ENCODE results near the gene ACTR3. TPM values are rescaled to one million over a fixed set of nuclear protein-coding genes. Genes with fewer than 3 reads are reported as not detected.

The ACTR3 gene
- polyA plus RNA-seq, 3 donors, result 163 to 179 (median 168) TPM

- DNase-seq, result no peak
Measured at GRCh38 chr2:113961000-113961399, 71.1 kb downstream of the ACTR3 start.

- no peak for DNase-seq
Measured at GRCh38 chr2:113962692-113963480, 73.0 kb downstream of the ACTR3 start.

DNA sequence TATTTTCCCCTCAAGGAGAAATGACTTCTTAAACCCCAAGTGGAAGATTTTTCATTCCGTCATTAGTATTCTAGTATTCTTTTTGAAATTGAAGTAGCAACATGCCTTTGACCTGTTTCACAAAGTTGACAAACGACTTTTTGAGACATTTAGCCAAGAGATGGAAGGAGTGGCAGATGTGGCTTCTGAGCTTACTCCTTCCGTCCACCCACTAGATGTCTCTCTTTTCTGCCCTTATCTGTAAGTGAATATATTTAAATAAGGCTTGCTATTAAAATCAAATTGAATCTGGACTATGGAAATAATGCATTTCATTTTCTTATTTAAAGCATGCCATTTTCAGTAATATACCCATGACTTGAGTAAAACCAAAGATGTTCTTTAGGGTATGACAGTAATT is 74.1 kb downstream of the ACTR3 start:
- DNase-seq, result no peak

GRCh38 chr2:113964436-113964835 is 74.5 kb downstream of the ACTR3 start:
- DNase-seq, result no peak

- DNase-seq, result no peak
Measured at GRCh38 chr2:113965228-113965627, 75.3 kb downstream of the ACTR3 start.

- no peak for DNase-seq
Measured at GRCh38 chr2:113965644-113966043, 75.8 kb downstream of the ACTR3 start.

DNA sequence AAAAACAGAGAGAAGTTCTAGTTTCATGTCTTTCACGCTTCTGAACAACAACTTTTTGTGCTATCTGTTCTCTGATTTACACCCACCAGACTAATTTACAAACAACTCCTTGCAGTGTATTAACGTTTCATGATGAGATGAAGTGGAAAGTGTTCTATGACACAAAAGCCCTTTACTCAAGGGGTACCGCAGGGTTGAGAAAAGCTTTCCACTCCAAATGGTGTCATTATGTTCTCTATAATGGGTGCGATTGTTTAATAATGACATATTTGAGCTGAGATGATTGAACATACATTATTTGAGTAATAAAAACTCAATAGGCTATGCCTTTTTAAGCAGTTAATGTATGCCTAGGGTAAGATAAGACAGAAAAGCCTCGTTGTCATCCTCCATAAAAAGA is 76.3 kb downstream of the ACTR3 start:
- DNase-seq, result no peak

DNA sequence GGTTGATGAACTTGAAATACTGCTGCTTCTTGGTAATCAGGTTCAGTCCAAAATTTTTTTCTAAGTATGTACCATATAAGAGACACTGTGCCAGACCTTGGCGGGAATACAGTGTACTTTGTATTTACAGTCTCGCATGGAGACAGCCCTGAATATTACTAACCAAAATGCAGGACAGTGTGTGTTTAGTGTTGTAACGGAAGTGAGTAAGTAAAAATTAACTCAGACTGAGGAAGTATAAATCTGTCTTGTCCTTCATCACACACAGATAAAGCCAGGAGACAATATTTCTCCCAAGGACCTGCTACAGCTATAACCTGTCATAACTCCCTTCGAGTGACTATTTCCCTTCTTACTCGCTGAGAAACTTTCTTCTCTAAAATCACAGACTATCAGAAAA is 76.9 kb downstream of the ACTR3 start:
- no peak for DNase-seq

DNA sequence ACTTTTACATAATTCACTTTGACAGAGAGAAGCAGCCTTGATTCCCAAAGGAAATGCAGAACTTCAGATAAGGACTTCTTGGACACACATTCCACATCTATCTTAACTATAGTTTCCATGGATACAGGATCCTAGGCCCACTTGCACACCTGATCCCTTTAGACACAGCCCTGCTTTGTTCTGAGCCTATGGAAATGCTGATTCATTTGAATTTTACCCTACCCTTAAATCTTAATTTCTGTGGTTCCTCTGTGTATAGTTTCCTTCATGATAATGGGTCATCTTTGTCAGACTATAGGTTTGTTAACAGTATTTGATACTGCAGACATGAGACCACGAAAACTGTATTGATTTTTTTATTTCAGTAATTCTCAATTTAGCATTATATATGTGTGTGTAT is 77.4 kb downstream of the ACTR3 start:
- DNase-seq, result no peak

DNA sequence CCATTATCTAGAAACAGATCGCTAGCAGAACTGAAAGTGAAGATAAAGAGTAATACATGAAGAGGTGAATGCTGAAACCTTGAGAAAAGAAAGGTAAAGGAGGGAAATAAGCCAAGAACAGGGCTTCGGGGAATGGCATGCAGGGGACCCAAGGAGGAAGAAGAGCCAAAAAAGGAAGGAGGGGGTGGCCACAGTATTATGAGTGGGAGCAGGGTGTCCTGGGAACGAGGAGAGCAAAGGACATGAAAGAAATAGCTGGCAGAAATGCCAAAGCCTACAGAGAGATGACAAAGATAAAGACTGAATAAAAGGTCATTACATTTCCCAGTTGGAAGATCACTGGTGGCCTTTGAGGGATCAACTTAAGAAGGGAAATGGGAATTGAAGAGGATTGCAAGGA is 82.9 kb downstream of the ACTR3 start:
- no peak for DNase-seq

- no peak for DNase-seq
Measured at GRCh38 chr2:113973810-113974209, 83.9 kb downstream of the ACTR3 start.

DNA sequence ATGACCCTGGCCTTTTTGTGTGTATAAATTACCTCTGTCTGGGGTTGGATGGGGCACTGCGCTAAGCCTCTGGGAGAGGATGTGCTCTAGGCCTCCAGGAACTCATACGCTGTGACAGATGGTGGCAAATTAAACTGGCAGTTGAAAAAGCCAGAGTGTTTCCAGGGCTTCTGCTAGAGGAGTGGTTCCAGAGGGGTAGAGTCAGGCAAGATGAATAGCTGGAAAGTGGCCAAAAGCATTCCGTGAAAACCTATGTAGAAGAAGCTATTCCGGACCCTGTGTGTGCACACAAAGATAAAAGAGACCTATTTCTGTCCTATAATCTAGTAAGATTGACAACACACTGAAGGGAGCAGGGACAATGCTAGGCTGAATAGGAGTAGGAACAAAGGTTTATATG is 84.8 kb downstream of the ACTR3 start:
- no peak for DNase-seq

- DNase-seq, result no peak
Measured at GRCh38 chr2:113976277-113976928, 86.5 kb downstream of the ACTR3 start.

DNA sequence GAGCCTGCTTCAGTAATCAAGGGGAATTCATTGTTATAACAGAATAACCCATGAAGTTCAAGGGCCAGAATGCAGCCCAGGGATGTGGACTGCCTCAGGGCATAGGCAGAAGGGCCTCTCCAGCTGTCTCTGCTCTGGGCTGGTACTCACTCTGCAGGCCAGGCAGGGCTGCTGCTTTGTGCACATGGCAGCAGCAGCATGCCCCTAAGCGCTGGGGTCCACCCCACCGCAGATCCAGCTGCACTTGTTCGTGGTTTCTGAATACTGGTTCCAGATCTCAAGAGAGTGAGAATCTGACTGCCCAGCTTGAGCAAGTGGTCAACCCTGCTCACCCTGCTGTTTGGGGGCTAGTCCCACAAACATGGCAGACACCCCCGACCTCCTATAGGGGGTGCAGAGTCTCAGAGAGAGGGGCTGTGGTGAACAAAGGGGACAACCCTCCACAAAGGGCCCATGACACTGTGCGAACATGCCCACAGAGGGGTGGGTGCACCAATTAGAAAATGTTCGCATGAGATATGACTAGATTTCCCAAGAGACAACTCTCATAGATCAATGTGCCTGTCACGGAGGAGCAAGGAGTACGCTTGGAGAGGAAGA is 87.3 kb downstream of the ACTR3 start:
- no peak for DNase-seq

GRCh38 chr2:113977660-113978523 is 88.0 kb downstream of the ACTR3 start:
- peak; percentile 34 for DNase-seq

DNA sequence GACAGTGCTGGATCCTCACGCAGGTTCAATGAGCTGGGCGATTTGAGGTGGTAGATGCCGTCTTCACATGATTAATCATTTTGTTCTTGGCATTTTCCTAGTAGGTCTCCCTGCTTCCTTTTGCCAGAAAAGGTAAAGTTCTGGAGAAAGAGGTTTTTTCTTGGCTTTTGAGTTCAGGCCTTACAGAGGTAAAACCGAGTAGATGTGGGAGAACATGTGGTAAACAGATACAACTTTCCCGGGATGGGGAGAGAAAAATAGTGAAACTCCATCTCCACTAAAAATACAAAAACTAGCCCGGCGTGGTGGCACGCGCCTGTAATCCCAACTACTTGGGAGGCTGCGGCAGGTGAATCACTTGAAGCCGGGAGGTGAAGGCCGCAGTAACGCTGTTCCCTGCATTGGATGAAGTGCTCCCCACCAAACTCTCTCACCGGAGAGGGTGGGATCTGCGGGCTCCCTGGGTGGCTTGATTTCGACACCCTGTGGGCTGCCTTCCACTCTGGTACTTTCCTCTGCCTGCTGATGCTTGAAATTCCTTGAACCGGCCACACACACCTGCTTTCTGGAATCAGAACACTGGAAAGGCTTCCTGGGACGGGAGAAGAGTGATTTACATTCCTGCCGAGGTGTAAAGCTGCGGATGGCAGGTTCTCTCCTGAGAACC is 88.8 kb downstream of the ACTR3 start:
- DNase-seq, result no peak

GRCh38 chr2:113979191-113980128 is 89.6 kb downstream of the ACTR3 start:
- DNase-seq, result no peak

DNA sequence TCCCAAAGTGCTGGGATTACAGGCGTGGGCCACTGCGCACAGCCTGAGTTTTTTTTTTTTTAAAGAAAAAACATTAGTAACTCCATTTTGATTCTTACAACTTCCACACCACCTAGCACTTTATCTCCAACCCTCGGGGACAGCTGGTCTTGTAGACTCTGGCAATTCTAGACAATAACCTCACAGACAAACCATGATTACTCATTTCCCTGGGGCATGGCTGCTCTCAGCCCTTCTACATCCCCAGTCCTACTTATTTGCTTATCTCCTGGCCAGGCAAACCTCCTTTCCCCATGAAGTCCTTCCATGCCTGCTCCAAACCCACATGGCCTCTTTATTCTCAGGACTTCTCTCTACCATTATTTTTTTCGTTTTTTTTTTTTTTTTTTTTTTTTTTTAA is 91.1 kb downstream of the ACTR3 start:
- DNase-seq, result no peak

DNA sequence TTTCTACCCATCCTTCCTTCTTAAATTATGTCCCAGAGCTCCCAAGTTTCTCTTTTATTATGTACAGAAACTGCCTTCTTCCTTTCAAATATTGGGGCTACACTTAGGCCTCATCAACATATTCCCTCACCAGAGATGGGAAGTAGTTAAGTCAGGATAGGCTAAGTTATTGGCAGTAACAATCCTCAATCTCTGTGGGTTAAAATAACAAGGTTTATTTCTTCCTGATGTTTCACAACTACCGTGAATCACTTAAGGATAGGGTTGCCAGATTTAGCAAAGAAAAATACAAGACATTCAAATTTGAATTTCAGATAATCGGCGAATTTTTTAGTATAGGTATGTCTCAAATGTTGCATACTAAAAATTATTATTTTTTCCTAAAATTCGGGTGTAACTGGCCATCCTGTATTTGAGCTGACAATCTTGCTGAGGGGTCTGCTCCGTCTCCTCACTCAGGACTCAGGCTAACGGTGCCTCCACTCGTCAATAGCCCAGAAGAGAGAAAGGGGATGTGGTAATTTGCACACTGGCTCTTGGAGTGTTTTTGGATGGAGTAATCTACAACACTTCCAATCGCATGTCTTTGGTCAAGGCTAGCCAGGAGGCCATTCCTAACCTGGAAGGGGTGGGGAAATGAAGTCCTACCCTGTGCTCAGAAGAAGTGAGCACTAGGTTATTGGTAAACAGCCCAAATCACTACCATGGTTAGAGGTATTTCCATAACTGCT is 91.7 kb downstream of the ACTR3 start:
- no peak for DNase-seq

All from renal pelvis (tissue), 4 donors.